Liver (tissue), 9 donors: Measurements from ENCODE around the gene NSUN2. TPM values are rescaled to one million over a fixed set of nuclear protein-coding genes. Genes with fewer than 3 reads are reported as not detected.

ENCODE experiments used
- DNase-seq: peaks from one replicate; pipeline ENCODE4 v3.0.0-alpha.2; 2017; ENCODE audit warnings: low spot score
- H3K27ac ChIP-seq, 2 donors: one replicate each; pipeline ENCODE4 v1.7.0; 2013; ENCODE audit warnings: inconsistent platforms in 2 of 2, low read length in 2 of 2, control low read depth in 1 of 2, low read depth in 1 of 2, mild to moderate bottlenecking in 1 of 2
- H3K27me3 ChIP-seq, 4 donors: one replicate each; pipeline versions ENCODE4 v1.6.1 to v1.7.0; 2013; ENCODE audit warnings: low read length in 3 of 4, inconsistent platforms in 1 of 4, mild to moderate bottlenecking in 1 of 4, moderate library complexity in 1 of 4; ENCODE audit not compliant: control insufficient read depth in 4 of 4, insufficient read depth in 4 of 4
- H3K36me3 ChIP-seq, 4 donors: one replicate each; pipeline versions ENCODE4 v1.6.1 to v1.7.0; 2013; ENCODE audit warnings: low read length in 3 of 4, mild to moderate bottlenecking in 3 of 4, low read depth in 1 of 4, moderate library complexity in 1 of 4; ENCODE audit not compliant: control insufficient read depth in 4 of 4, insufficient read depth in 3 of 4
- H3K4me1 ChIP-seq, 4 donors: one replicate each; pipeline versions ENCODE4 v1.6.1 to v1.7.0; 2013; ENCODE audit warnings: low read length in 3 of 4, mild to moderate bottlenecking in 3 of 4, moderate library complexity in 1 of 4; ENCODE audit not compliant: control insufficient read depth in 4 of 4, insufficient read depth in 4 of 4
- H3K4me3 ChIP-seq, 3 donors: one replicate each; pipeline versions ENCODE4 v1.6.1 to v1.7.0; 2013; ENCODE audit warnings: low read length in 3 of 3, control low read depth in 1 of 3, low read depth in 1 of 3, mild to moderate bottlenecking in 1 of 3
- H3K9ac ChIP-seq, 2 donors: one replicate each; pipeline ENCODE4 v1.7.0; 2013; ENCODE audit warnings: low read length in 2 of 2, mild to moderate bottlenecking in 2 of 2, moderate library complexity in 2 of 2, control low read depth in 1 of 2, low read depth in 1 of 2
- H3K9me3 ChIP-seq, 4 donors: one replicate each; pipeline versions ENCODE4 v1.6.1 to v1.7.0; 2013; ENCODE audit warnings: low read length in 3 of 4; ENCODE audit not compliant: control insufficient read depth in 4 of 4
- ATF3 ChIP-seq: IDR thresholded peaks from 2 replicates; pipeline ENCODE4 v1.6.1; 2016; ENCODE audit warnings: antibody characterized with exemption
- CTCF ChIP-seq: fragments of 150-350 bp; IDR thresholded peaks from 2 replicates; pipeline ENCODE4 v1.5.1; 2017; ENCODE audit warnings: improper control_type of control experiment, low read depth, low read length; ENCODE audit not compliant: missing input control
- EGR1 ChIP-seq, 2 donors: IDR thresholded peaks; 2 replicates each; pipeline ENCODE4 v1.6.1; 2016 to 2018; ENCODE audit warnings: antibody characterized with exemption in 2 of 2, low read depth in 2 of 2
- FOXA1 ChIP-seq: IDR thresholded peaks from 2 replicates; pipeline ENCODE4 v1.6.1; 2016; ENCODE audit warnings: antibody characterized with exemption
- FOXA2 ChIP-seq: IDR thresholded peaks from 2 replicates; pipeline ENCODE4 v1.6.1; 2016; ENCODE audit warnings: antibody characterized with exemption
- GABPA ChIP-seq, 2 donors: IDR thresholded peaks in 1 of 2; conservative IDR thresholded peaks in 1 of 2; 2 replicates each; pipeline ENCODE4 v1.6.1; 2016; ENCODE audit warnings: antibody characterized with exemption in 2 of 2, mild to moderate bottlenecking in 1 of 2, moderate library complexity in 1 of 2
- HNF4A ChIP-seq, 2 donors: conservative IDR thresholded peaks; 2 replicates each; pipeline ENCODE4 v1.6.1; 2016; ENCODE audit warnings: antibody characterized with exemption in 2 of 2, mild to moderate bottlenecking in 2 of 2
- HNF4G ChIP-seq: IDR thresholded peaks from 2 replicates; pipeline ENCODE4 v1.6.1; 2016; ENCODE audit warnings: antibody characterized with exemption
- JUND ChIP-seq, 2 donors: IDR thresholded peaks; 2 replicates each; pipeline ENCODE4 v1.6.1; 2016; ENCODE audit warnings: antibody characterized with exemption in 2 of 2
- MAX ChIP-seq: IDR thresholded peaks from 2 replicates; pipeline ENCODE4 v1.6.1; 2016; ENCODE audit warnings: antibody characterized with exemption
- NR2F2 ChIP-seq: IDR thresholded peaks from 2 replicates; pipeline ENCODE4 v1.6.1; 2016; ENCODE audit warnings: antibody characterized with exemption
- RAD21 ChIP-seq, 2 donors: IDR thresholded peaks; 2 replicates each; pipeline ENCODE4 v1.6.1; 2016; ENCODE audit warnings: antibody characterized with exemption in 2 of 2, mild to moderate bottlenecking in 2 of 2
- REST ChIP-seq: IDR thresholded peaks from 2 replicates; pipeline ENCODE4 v1.6.1; 2016; ENCODE audit warnings: antibody characterized with exemption, mild to moderate bottlenecking
- RXRA ChIP-seq, 2 donors: IDR thresholded peaks; 2 replicates each; pipeline ENCODE4 v1.6.1; 2017 to 2018; ENCODE audit warnings: antibody characterized with exemption in 2 of 2, mild to moderate bottlenecking in 1 of 2
- SP1 ChIP-seq: IDR thresholded peaks from 2 replicates; pipeline ENCODE4 v1.6.1; 2018; ENCODE audit warnings: antibody characterized with exemption, mild to moderate bottlenecking
- TAF1 ChIP-seq: conservative IDR thresholded peaks from 2 replicates; pipeline ENCODE4 v1.6.1; 2016; ENCODE audit warnings: antibody characterized with exemption, mild to moderate bottlenecking
- YY1 ChIP-seq: IDR thresholded peaks from 2 replicates; pipeline ENCODE4 v1.6.1; 2016; ENCODE audit warnings: antibody characterized with exemption, mild to moderate bottlenecking
- ZBTB33 ChIP-seq: IDR thresholded peaks from 2 replicates; pipeline ENCODE4 v1.6.1; 2016; ENCODE audit warnings: antibody characterized with exemption
- WGBS: extraction: QIAGEN DNeasy Blood & Tissue Kit; methylation state at CpG from one replicate; pipeline ENCODE4 v1.1.7; 2013; 5-methylcytosine and 5-hydroxymethylcytosine counted together
- polyA plus RNA-seq, 2 donors: library from polyadenylated mRNA; stranded (reverse) in 1 of 2; unstranded in 1 of 2; fragments of 200-250 nt in 1 of 2; fragments of >200 nt in 1 of 2; fragmentation: Nextera tagmentation in 1 of 2; extraction: Ambion mirVana in 1 of 2; gene quantifications; one replicate each; pipeline versions ENCODE4 v1.2.1 to v1.2.3, GENCODE V29; 2013 to 2015
- total RNA-seq, 2 donors: library from RNA; depleted of rRNA; stranded (reverse); fragments of >200 nt; gene quantifications; one replicate each; pipeline ENCODE4 v1.2.3, GENCODE V29; 2014
- donor health status: healthy.
- donor health status: healthy.
- donor health status: healthy.
- donor health status: healthy.
- donor health status: healthy.

Gene NSUN2
- 10 to 100 TPM; 26.9 to 52.2 TPM for total RNA-seq
- polyA plus RNA-seq = 10 to 100 TPM; 27.2 to 29.1 TPM

GRCh38 chr5:6632888-6633468, at the start of gene NSUN2, which contains the start of gene SRD5A1:
Gene NSUN2, minus strand, starts transcription at chr5:6633044. Its CDS starts 65 bp downstream, at chr5:6632979.
Gene SRD5A1, plus strand, starts transcription at chr5:6633440. Its CDS starts 137 bp downstream, at chr5:6633577.
- peak; percentile 93 for DNase-seq
- peaks cover 7 to 26% (median 12%) of the 10 kb centered on the region in 4 donors for H3K36me3 ChIP-seq
- under 1% methylated on average over 66 of the region's 66 CpGs for WGBS
- H3K4me3 ChIP-seq = peak within 1 kb of the TSS; percentile 87 to 96 (median 91)
- peaks cover 12 to 49% (median 35%) of the 10 kb centered on the region in 4 donors for H3K4me1 ChIP-seq
- peak within 1 kb of the TSS; percentile 88 to 95 for H3K27ac ChIP-seq
- no peaks in the 10 kb centered on the region for H3K27me3 ChIP-seq
- H3K9me3 ChIP-seq = no peaks in the 10 kb centered on the region
- peak within 1 kb of the TSS; percentile 90 to 96 for H3K9ac ChIP-seq
- peak in 1 of 2 donors; percentile 10 for TF ChIP-seq HNF4A (conservative IDR thresholded peaks at IDR 0.05)
- no peak for TF ChIP-seq FOXA2
- no peak for TF ChIP-seq YY1
- peak; percentile 40 for TF ChIP-seq SP1
- no peak for TF ChIP-seq NR2F2
- peak; percentile 71 for TF ChIP-seq TAF1
- no peak for TF ChIP-seq HNF4G
- TF ChIP-seq CTCF = no peak
- TF ChIP-seq ZBTB33 = no peak
- no peak for TF ChIP-seq JUND (IDR thresholded peaks at IDR 0.05)
- no peak for TF ChIP-seq RAD21 (IDR thresholded peaks at IDR 0.05)
- peak; percentile 69 for TF ChIP-seq MAX
- no peak for TF ChIP-seq REST
- TF ChIP-seq RXRA (IDR thresholded peaks at IDR 0.05) = no peak
- no peak for TF ChIP-seq FOXA1
- TF ChIP-seq EGR1 (IDR thresholded peaks at IDR 0.05; ENCODE audit: low read depth in 2 of 2) = peak; percentile 25 to 45
- no peak for TF ChIP-seq ATF3
- peak; percentile 49 to 87 for TF ChIP-seq GABPA (IDR thresholded peaks at IDR 0.05 in 1 of 2, conservative IDR thresholded peaks at IDR 0.05 in 1 of 2)
